Activated CD4-positive, alpha-beta T cell treated with anti-CD3 and anti-CD28 coated beads, Interleukin-2, amount 50 U/mL, for 4 hours (primary cell): Measurements from ENCODE around the gene TMPRSS4.

ENCODE experiments used
- DNase-seq, 2 experiments: peaks; one replicate each; pipeline ENCODE4 v3.0.0-alpha.2; 2020

TMPRSS4 gene

GRCh38 chr11:118080296-118080695 lies 3.4 kb downstream of the TMPRSS4 start:
- no peak for DNase-seq

DNA sequence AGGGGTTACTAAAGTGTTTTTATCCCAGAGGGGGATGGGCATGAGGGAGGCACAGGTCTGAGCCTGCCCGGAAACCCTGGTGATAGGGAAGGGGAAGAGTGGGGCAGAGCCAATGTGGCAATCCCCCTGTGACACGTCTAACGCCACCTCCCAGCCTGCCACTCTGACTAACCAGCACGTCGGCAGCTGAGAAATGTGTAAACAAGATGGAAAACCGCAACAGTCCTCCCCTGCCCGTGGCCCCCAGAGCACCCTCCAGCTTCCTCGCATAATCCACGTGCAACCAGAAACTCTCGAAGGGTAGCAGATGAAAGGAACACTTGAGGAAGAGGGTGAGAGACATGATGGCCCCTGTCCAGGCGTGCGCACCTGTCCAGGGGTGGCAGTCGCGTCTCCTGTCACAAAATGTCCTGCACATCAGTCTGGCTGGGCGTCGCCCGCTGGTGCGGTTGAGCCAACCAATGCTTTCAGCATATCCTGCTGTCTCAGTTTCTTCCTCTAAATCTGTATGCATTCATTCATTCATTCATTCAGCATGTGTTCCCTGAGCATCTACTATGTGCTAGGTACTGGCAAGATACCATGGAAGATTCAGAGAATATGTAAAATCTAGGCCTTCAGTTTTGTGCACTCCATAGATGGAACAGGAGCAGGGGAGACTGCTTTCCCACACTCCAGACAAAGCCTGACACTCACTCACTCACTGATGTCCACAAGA lies 4.5 kb downstream of the TMPRSS4 start:
- DNase-seq: no peak

- no peak for DNase-seq
Observed at GRCh38 chr11:118082880-118083552, 6.1 kb downstream of the TMPRSS4 start.

GRCh38 chr11:118084247-118084646 lies 7.4 kb downstream of the TMPRSS4 start:
- no peak for DNase-seq

GRCh38 chr11:118084656-118085055 lies 7.8 kb downstream of the TMPRSS4 start:
- DNase-seq: no peak

DNA sequence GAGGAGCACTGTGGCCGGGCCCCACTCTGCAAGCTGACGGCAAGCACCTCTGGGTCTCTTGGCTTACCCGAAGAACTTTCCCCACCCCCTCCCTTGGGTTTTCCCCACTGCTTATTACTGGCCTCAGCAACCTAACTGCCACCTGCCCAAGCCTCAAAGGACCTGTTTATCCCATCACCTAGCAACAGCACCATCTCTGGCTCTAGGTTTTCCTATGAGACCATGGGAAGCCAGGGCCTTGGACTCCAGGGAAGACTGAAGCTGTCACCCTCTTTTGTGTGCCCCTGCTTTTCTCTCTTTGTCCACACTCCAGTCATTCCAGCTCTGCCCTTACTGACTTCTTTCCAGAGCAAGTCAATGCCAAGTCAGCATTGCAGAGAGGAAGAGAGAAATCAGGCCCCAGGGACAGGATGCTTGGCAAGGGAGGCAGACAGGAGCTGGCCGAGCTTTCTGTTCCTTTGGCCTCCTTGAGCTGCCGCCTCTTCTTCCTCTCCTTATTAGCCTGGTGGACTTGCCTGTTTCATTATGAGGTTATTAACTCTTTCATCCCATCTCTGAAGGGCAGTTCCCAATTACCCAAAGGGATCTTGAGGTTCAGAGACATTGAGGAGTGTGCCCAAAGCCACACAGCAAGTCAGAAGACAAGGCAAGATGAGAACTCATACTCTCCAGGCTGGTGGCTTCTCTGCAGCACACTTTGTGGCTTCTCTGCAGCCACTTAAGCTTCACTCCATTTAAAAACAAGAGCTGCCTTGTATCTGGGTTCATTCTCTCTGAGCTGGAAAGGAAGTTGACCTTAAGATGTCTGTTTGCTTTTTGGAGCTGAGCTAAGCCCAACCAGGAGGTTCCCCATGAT lies 10.3 kb downstream of the TMPRSS4 start, which contains the start of gene SMIM35:
TSS of gene SMIM35 (minus strand) at position 51 of the 856 bp plus-strand sequence. CDS start 206 bp downstream, outside the sequence.
- no peak for DNase-seq

GRCh38 chr11:118087931-118088330 lies 11.1 kb downstream of the TMPRSS4 start:
- no peak for DNase-seq

DNA sequence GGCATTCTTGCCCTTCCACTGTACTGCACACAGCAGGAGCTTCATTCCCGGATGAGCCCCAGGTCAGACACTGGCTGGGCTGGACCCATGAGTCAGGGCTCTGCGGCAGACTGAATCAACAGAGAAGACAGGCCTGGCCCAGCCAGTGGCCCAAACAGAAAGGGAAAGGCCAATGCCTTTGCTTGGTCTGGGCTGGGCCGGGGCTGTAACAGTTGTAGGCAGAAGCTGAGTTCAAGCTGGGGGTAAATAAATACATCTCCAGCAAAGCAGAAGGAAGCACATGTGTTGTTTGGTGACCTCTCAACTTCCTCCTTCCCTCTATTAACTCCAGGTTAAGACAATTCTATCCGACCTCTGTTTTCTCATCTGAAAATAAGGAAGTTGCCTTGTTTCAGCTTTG lies 11.7 kb downstream of the TMPRSS4 start:
- no peak for DNase-seq

GRCh38 chr11:118090545-118091162 lies 13.8 kb downstream of the TMPRSS4 start:
- DNase-seq: no peak

DNA sequence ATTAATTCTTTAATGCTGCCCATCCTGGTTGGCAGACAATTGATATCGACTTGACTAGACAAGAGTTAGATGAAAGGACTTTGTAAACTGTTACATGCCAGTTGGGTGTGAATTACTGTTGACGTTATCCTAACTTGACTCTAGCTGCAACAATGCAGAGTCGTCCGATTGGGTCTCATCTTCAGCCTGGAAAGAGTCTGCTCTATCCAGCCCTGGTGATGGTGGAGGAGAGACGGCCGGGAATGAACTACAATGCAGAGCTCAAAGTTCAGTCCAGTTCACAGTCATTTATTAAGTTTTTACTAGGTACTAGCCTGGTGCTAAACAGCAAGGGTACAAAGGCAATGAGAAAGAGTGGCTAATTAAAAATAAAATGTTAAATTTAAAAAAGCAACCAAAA lies 14.8 kb downstream of the TMPRSS4 start:
- no peak for DNase-seq

- DNase-seq: no peak
Observed at GRCh38 chr11:118092907-118093571, 16.2 kb downstream of the TMPRSS4 start.

DNA sequence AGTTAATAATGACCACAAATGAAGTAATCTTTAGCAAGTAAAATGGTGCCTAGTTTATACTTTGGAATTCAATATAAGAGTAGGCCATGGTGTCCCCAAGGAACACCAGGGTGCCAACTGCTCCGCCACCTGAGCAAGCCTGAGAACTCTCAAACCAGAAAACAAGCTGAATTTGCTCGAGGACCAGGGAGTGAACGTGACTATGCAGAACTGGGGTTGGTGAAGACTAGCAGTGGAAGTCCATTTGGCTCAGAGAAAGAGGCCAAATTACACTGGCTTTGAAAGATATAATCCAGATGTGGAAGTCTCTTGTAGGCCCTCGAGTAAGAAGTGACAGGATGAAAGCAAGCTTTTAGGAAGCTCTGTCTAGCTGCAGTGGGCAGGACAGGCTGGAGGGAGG lies 18.6 kb downstream of the TMPRSS4 start:
- DNase-seq: no peak

- no peak for DNase-seq
Observed at GRCh38 chr11:118095967-118096367, 19.1 kb downstream of the TMPRSS4 start.

- DNase-seq: no peak
Observed at GRCh38 chr11:118098996-118099837, 22.3 kb downstream of the TMPRSS4 start.

DNA sequence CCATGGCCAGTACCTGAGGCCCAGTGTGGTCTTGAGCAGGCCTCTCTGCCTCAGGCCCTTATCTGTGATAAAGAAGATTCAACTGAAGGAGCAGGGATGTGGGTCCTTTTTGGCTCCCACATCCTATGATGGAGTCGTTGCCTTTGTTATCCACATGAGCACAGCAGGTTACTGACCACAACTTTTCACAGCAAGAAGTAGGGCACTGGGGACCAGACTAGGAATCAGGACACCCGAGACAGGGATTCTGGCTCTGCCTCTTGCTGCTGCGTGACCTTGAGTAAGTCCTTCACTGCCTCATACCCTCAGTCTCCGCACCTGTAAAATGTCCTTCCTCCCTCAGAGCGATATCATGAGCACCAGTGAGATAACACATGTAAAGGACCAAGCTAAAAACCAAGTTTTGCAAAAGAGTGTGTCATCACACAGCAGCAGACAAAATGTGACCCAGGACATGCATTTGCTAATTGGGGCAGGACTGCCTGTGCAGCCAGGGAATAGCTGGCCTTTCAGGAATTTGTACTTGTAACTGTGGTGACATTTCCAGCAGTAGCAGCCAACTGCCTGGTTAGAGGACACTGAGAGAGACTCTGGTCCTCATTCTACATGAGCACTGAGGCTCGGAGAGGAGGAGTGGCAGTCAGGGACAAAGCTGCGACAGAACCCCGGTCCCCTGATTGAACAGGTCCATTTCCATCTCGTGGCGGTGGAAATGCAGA lies 23.1 kb downstream of the TMPRSS4 start:
- DNase-seq: no peak

DNA sequence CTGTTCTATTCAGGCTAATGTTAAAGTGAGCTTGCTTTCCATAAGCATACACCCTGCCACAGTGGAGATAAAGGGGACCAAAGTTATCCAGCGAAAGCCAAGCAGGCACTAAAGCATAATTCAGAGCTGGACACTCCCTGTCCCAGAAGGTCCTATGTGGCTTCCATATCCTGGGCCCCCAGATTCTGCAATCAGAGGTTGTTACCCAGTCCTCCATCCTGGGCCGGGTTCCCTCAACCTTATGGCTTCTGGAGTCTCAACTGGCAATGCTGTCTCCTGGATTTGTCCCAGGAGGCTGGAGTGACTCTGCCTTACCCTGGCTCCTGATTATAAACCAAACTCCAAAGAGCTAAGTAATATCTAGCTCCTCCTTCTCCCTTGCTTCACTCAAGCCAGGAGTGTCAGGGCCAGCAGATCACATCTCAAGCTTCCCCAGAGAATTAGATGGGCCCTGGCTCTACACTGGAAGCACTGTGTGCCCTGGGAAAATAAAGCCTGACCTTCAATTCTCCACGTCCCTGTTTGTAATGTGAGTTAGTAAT lies 23.9 kb downstream of the TMPRSS4 start:
- DNase-seq: no peak

DNA sequence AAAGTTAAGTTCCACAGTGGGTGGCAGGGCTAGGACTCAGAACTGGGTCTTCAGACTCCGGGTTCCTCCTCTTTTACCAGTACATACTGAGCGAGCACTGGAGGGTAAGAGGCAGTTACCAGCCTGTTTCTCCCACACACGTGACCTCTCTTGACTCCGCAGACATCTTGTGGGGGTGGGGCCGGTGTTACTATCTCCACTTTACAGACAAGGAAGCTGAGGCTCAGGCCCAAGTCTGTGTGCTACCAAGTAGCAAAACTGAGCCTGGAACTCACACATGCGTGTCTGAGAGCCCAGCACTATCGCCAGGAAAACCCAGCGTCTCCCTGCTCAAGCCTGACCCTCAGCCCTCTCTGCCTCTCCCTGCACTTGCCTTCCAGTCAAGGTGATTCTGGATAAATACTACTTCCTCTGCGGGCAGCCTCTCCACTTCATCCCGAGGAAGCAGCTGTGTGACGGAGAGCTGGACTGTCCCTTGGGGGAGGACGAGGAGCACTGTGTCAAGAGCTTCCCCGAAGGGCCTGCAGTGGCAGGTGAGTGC lies 25.9 kb downstream of the TMPRSS4 start:
- DNase-seq: no peak

- no peak for DNase-seq
Observed at GRCh38 chr11:118104491-118104890, 27.6 kb downstream of the TMPRSS4 start.

- no peak for DNase-seq
Observed at GRCh38 chr11:118105657-118106305, 28.9 kb downstream of the TMPRSS4 start.
